ENCODE results near the gene DGCR2.

DNA sequence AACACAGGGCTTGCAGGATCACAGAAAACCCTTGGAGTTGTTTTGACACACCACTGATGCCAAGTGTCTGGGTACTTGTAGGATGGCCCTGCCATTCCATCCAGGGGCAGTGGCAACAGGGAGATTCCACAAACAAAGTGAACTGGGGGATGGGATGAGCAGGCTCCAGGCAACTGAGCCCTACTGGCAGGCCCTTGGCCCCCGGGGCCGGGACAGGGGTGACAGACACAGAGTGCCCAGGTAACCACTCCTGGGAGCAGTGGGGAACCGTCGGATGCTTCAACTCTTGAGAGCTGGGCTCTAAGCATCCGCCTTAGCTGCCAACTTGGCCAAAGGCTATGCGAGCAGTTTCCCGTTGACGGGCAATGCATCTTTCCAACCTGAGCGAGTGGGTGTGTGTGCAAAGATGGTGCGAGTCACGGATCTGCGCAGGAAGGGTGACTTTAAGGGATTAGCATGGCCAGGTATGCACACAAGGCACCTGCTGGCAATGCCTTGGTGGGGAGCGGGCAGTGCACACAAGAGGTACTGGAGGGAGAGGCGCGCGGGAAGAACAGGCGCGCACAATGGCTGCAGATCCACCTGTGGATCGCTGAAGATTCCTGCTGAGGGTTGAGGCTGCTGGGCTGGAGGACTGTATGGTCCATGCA is 103.1 kb downstream of the DGCR2 start:
- TF ChIP-seq CTCF (IDR thresholded peaks at IDR 0.05) = no peak
- TF ChIP-seq POLR2A (IDR thresholded peaks at IDR 0.05) = no peak
